ENCODE data around the gene ZBTB3.
"Not testable (repeated sequence)": the region's sequence is repeated elsewhere in the genome, so short reads cannot be mapped to it uniquely, and the experiment has no call there.

ZBTB3 gene

GRCh38 chr11:62757846-62758788 is 4.2 kb upstream of the ZBTB3 start:
- DNase-seq (ENCODE audit: low spot score): no peak

- DNase-seq (ENCODE audit: low spot score): no peak
Observed at GRCh38 chr11:62755086-62755615, 1.2 kb upstream of the ZBTB3 start.

- DNase-seq (ENCODE audit: low spot score): no peak
Observed at GRCh38 chr11:62752994-62753735, 795 bp downstream of the ZBTB3 start.

- no peak for DNase-seq (ENCODE audit: low spot score)
Observed at GRCh38 chr11:62752177-62752785, 1.7 kb downstream of the ZBTB3 start.

GRCh38 chr11:62749931-62750330 is 4.0 kb downstream of the ZBTB3 start:
- not testable (repeated sequence) for DNase-seq (ENCODE audit: low spot score)

GRCh38 chr11:62747475-62748160 is 6.3 kb downstream of the ZBTB3 start:
- DNase-seq (ENCODE audit: low spot score): no peak

- no peak for DNase-seq (ENCODE audit: low spot score)
Observed at GRCh38 chr11:62737196-62737595, 16.8 kb downstream of the ZBTB3 start.

GRCh38 chr11:62732830-62733229 is 21.1 kb downstream of the ZBTB3 start:
- DNase-seq (ENCODE audit: low spot score): no peak

GRCh38 chr11:62730076-62730475 is 23.9 kb downstream of the ZBTB3 start:
- not testable (repeated sequence) for DNase-seq (ENCODE audit: low spot score)

GRCh38 chr11:62728171-62728988 is 25.6 kb downstream of the ZBTB3 start, which contains the start of gene TTC9C:
TSS of gene TTC9C (plus strand) at chr11:62728486. CDS start at chr11:62728849, 363 bp downstream.
- peak; percentile 83 for DNase-seq (ENCODE audit: low spot score)

- DNase-seq (ENCODE audit: low spot score): peak; percentile 92
Observed at GRCh38 chr11:62727872-62728170, 26.1 kb downstream of the ZBTB3 start.

GRCh38 chr11:62727165-62727871 is 26.6 kb downstream of the ZBTB3 start, which contains the start of gene HNRNPUL2:
TSS of gene HNRNPUL2 (minus strand) at chr11:62727457. CDS start at chr11:62727156, 301 bp downstream.
- DNase-seq (ENCODE audit: low spot score): peak; percentile 99

GRCh38 chr11:62726915-62727164 is 27.1 kb downstream of the ZBTB3 start:
- DNase-seq (ENCODE audit: low spot score): no peak

- no peak for DNase-seq (ENCODE audit: low spot score)
Observed at GRCh38 chr11:62726156-62726914, 27.6 kb downstream of the ZBTB3 start.

- DNase-seq (ENCODE audit: low spot score): no peak
Observed at GRCh38 chr11:62725646-62726045, 28.3 kb downstream of the ZBTB3 start.

- no peak for DNase-seq (ENCODE audit: low spot score)
Observed at GRCh38 chr11:62724171-62724570, 29.8 kb downstream of the ZBTB3 start.

- DNase-seq (ENCODE audit: low spot score): no peak
Observed at GRCh38 chr11:62721994-62722393, 32.0 kb downstream of the ZBTB3 start.

GRCh38 chr11:62719302-62719978 is 34.5 kb downstream of the ZBTB3 start:
- no peak for DNase-seq (ENCODE audit: low spot score)

GRCh38 chr11:62716816-62717215 is 37.1 kb downstream of the ZBTB3 start:
- no peak for DNase-seq (ENCODE audit: low spot score)
